ENCODE measurements around the gene FGB.

DNA sequence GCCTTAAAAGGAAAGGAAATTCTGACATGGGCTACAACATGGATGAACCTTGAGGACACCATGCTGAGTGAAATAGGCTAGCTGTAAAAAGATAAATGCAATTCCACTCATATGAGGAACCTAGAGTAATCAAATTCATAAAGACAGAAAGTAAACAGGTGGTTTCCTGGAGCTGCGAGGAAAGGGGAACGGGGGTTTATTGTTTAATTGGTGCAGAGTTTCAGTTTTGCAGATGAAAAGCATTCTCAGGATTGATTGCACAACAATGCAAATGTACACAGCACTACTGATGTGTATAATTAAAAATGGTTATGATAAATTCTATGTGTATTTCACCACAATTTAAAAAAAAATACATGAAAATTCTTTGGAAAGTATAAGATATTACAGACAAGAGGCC, 36.7 kb upstream of the FGB start:
- no peak for TF ChIP-seq POLR2A (IDR thresholded peaks at IDR 0.05)
- TF ChIP-seq, protein P1, sequence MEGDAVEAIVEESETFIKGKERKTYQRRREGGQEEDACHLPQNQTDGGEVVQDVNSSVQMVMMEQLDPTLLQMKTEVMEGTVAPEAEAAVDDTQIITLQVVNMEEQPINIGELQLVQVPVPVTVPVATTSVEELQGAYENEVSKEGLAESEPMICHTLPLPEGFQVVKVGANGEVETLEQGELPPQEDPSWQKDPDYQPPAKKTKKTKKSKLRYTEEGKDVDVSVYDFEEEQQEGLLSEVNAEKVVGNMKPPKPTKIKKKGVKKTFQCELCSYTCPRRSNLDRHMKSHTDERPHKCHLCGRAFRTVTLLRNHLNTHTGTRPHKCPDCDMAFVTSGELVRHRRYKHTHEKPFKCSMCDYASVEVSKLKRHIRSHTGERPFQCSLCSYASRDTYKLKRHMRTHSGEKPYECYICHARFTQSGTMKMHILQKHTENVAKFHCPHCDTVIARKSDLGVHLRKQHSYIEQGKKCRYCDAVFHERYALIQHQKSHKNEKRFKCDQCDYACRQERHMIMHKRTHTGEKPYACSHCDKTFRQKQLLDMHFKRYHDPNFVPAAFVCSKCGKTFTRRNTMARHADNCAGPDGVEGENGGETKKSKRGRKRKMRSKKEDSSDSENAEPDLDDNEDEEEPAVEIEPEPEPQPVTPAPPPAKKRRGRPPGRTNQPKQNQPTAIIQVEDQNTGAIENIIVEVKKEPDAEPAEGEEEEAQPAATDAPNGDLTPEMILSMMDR (IDR thresholded peaks at IDR 0.05) = no peak

Measured in Peyer's patch (tissue), 4 donors.